GM12873 (cell line): ENCODE results near the gene GLI1.
A peak's percentile ranks its signal among the peaks of the same experiment; 100 is the strongest.

ENCODE experiments used
- TF ChIP-seq, protein P1 (sequence below): IDR thresholded peaks from 2 replicates; pipeline ENCODE4 v1.5.1; 2012; ENCODE audit warnings: low read depth, mild to moderate bottlenecking, moderate library complexity, low read length, control low read depth; ENCODE audit not compliant: insufficient read depth; ENCODE audit errors: missing control alignments

The GLI1 gene

DNA sequence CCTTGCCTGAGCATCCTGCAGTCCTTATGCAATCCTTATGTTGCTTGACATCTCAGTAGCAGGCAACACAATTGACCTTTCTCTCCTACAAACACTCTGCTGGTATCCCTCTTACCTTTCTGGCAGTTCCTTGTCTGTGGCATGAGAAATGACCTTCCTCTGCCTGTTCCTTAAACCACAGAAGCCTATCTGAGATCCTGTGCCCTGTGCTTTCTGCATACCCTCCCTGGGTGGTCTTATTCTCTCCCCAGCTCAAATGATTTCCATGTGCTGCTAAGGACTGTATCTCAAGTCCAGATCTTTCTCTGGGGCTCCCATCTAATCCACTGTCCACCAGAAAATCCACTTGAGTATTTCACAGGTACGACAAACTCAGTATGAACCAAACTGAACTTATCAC, 22.1 kb downstream of the GLI1 start:
- TF ChIP-seq, protein P1, sequence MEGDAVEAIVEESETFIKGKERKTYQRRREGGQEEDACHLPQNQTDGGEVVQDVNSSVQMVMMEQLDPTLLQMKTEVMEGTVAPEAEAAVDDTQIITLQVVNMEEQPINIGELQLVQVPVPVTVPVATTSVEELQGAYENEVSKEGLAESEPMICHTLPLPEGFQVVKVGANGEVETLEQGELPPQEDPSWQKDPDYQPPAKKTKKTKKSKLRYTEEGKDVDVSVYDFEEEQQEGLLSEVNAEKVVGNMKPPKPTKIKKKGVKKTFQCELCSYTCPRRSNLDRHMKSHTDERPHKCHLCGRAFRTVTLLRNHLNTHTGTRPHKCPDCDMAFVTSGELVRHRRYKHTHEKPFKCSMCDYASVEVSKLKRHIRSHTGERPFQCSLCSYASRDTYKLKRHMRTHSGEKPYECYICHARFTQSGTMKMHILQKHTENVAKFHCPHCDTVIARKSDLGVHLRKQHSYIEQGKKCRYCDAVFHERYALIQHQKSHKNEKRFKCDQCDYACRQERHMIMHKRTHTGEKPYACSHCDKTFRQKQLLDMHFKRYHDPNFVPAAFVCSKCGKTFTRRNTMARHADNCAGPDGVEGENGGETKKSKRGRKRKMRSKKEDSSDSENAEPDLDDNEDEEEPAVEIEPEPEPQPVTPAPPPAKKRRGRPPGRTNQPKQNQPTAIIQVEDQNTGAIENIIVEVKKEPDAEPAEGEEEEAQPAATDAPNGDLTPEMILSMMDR: no peak

DNA sequence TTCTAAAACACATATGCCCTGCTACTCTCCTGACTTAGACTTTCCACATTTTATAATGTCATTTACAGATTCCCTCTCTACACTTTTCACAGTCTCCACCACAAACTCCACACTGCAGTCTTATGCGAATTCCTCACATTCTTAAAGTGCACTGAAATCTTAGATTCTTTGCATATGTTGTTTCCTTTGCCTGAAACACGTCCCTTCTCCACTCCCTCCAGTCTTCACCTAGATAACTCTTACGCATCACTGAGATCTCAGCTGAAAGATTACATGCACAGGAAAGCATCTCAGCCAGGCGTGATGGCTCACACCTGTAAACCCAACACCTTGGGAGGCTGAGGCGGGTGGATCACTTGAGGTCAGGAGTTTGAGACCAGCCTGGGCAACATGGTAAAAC, 23.9 kb downstream of the GLI1 start:
- TF ChIP-seq, protein P1: no peak

DNA sequence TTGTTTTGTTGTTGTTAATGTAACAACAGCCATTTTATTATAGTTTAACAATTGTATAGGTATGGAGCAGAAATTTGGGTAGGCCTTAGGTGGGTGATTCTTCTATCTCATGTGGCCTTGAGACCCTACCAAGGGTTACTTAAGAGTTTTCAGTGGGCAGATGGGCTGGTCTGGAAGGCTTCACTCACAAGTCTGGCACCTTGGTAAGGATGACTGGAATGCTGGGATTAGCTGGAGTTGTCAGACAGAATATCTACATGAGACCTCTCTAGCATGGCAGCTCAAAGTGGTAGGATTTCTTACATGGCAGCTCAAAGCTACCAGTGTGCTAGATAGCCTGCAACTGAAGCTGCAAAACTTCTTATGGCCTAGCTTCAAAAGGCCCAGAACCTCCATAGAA, 26.1 kb downstream of the GLI1 start:
- TF ChIP-seq, protein P1: no peak

DNA sequence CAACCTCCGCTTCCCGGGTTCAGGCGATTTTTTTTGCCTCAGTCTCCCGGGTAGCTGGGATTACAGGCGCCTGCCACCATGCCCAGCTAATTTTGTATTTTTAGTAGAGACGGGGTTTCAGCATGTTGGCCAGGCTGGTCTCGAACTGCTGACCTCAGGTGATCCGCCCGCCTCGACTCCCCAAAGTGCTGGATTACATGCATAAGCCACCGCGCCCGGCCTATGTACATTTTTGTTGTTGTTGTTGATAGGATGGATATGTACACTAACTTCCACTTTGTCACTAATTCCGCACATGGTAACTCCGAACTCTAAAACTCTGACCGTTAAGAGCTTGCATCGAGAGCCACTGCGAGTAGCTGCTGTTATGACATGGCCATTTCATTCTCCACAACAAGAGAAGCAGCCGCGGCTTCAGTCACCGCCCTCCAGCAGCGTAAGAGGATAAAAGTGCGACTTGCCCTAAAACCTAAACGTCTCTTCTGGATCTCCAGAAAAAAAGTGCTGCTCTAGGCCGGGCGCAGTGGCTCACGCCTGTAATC, 27.5 kb downstream of the GLI1 start:
- TF ChIP-seq, protein P1: no peak

DNA sequence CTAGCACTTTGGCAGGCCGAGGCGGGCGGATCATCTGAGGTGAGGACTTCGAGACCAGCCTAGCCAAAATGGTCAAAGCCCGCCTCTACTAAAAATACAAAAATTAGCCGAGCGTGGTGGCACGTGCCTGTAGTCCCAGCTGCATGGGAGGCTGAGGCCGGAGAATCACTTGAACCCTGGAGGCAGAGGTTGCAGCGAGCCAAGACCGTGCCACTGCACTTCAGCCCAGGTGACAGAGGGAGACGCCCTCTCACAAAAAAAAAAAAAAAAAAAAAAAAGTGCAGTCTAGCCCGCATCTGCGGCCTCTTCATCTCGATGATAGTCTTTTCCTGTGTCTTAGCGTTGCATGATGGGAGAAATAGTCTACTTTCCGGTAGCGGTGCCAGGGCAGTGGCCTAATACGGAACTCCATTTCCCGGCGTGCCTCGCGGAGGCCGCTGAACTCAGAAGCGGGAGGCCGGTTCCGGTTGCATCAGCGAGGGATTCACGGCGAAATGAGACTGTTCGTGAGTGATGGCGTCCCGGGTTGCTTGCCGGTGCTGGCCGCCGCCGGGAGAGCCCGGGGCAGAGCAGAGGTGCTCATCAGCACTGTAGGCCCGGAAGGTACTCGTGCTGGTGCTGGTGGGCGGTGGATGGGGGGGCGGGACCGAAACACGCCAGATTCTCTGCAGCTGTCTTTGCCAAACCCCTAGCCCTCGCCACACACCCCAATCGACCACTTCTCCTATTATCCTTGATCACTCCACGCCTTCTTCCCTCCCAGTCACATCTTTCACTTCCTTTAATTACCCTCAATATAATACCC, 28.2 kb downstream of the GLI1 start, which contains the start of gene MARS1:
Gene MARS1, plus strand, starts transcription at position 472 of the 805 bp plus-strand sequence. Its CDS starts 23 bp downstream, at position 495.
- TF ChIP-seq, protein P1: peak; percentile 33

DNA sequence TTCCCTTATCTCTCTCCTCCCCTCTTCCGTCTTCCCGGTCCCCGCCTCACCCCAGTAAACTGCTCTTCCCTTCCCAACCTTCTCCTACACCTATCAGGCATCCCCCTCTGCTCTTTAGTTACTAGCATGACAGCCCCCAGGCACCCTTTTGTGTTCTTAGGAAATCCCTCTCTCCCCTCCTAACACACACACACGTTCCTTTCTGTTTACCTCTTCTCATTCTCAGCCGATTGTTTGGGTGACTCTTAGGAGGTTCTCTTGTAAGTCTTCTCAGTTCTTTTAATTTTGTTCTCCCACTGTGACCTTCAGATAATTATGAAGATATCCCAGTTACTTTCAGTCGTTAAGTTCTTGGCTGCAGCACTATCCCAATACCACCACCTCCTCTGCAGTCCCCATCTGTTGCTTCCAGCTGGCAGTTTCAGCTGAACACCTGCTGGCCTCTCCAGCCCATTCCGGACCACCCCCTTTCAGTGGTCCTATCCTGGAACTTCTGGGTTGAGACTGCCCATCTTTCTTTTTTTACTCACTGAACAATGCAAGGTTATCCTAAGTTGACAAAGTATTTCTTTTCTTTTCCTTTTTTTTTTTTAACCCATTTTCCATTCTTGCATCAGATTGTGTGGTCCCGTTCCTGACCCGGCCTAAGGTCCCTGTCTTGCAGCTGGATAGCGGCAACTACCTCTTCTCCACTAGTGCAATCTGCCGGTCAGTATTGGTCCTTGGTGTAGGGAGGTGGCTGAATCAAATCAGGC, 29.0 kb downstream of the GLI1 start:
- TF ChIP-seq, protein P1: no peak

DNA sequence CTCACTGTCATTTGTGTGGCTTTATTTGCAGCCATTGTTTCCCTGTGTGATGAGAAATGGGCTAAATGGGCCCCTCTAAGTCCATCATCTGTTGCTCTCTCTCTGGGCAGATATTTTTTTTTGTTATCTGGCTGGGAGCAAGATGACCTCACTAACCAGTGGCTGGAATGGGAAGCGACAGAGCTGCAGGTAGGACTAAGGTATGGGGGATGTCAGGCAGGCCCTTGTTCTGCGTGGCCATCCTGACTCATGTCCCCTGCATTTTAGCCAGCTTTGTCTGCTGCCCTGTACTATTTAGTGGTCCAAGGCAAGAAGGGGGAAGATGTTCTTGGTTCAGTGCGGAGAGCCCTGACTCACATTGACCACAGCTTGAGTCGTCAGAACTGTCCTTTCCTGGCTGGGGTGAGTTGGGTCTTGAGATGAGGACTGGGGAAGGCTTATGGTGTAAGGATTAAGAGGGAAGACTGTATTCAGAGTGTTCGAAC, 29.6 kb downstream of the GLI1 start:
- TF ChIP-seq, protein P1: no peak
